Esophagus mucosa (tissue), 1 donor: ENCODE measurements around the gene SERP2. TPM values are rescaled to one million over a fixed set of nuclear protein-coding genes. Genes with fewer than 3 reads are reported as not detected.

ENCODE experiments used
- ATAC-seq: fragments of 200-7000 bp; cut with Tn5 transposase; one replicate; pipeline ENCODE4 v1.9.1; 2020
- total RNA-seq: library from RNA; stranded (reverse); gene quantifications from one replicate; pipeline ENCODE4 v1.2.4, GENCODE V29; 2023
- donor health status: DM: yes; HTN: yes; CAD: no.

Gene SERP2
- total RNA-seq, 1 donor from 2014 or later, result 1.2 TPM

GRCh38 chr13:44413095-44413494, 39.5 kb downstream of the SERP2 start:
- ATAC-seq, result no peak

- no peak for ATAC-seq
Measured at GRCh38 chr13:44414716-44415115, 41.1 kb downstream of the SERP2 start.

GRCh38 chr13:44415815-44416214, 42.2 kb downstream of the SERP2 start:
- no peak for ATAC-seq

- ATAC-seq, result no peak
Measured at GRCh38 chr13:44416301-44416700, 42.7 kb downstream of the SERP2 start.

DNA sequence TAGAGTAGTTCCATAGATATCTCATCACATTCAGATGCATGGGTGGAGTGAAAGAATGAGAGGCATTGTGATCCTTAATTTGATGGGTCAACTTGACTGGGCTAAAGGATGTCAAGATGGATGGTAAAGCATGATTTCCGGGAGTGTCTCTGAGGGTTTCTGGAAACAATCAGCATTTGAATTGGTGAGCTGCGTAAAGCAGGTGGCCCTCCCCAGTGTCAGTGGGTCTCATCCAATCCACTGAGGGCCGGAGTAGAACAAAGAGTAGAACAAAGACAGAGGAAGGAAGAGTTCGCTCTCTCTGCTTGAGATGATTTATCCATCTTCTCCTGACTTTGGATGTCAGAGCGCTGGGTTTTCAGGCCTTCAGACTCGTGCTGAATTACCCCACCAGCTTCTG, 43.1 kb downstream of the SERP2 start:
- no peak for ATAC-seq

- ATAC-seq, result no peak
Measured at GRCh38 chr13:44417446-44417845, 43.8 kb downstream of the SERP2 start.

GRCh38 chr13:44417876-44418275, 44.3 kb downstream of the SERP2 start:
- no peak for ATAC-seq

- no peak for ATAC-seq
Measured at GRCh38 chr13:44420376-44421220, 47.0 kb downstream of the SERP2 start.

DNA sequence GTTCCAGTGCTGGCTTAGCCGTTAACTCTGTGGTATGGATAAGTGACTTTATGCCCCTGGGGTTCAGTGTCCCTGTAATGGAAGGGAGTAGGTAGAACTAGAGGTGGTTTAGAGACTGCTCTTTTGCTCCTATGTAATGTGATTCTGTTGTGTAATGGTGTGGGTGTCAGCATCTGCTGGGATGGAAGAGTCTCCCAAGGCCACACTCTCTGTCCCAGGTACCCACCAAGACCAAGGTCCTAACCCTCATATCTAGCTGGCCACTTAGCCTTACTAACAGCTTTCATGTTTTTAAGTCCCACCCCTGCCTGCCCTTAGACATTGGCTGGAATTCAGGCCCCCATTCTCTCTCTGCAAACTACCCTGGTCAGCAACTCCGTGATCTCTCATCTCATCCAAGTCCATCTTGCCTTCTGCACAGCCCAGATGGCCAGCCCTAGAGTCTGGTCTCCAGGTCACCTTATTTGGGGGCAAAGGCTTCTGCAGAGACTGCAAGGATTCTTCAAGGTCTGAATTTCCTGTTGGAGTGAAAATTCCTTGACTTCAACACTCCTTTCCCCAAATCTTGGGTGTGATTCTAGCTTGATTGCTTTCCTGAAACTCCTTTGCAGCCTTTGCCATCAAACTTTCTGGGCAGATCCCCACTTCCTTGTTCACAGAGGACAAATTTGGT, 48.4 kb downstream of the SERP2 start:
- no peak for ATAC-seq

DNA sequence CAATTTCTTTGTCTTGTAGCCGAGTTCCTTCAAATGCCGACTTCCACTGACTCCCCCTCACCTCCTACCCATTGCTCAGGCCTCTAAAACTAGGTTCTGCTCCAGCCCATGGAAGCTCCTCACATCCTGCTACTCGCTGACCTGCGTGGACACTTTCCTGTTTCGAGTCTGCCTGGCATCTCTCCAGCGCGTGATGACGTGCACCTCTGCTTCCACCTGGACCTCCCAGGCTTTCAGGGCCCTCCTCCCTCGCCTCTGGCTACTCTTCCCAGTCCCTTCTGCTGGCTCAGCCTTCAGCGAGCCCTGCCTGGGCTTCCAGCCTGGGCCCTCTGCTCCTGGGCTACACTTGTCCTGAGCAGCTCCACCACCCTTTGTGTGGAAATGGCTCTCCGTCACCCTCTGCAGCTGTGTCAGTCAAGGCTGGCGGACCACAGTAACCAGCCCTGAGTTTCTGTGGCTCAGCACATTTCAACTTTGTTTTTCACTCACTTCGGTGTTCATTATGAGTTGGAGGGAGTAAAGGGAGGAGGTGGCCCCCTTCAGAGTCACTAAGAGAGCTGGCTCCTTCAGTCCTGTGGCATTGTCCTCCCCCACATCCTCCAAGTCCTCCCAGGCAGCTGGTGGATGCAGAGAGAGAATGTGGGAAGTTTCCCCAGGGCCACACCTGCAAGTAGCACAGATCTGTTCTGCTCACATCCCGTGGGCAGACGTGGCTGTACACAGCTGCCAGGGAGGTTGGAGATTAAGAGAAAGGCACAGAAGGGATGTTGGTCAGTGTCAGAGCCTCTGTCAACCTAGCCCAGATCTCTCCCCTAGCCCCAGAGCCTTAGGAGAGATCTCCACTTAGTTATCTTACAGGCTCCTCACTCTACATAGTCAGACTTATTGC, 49.4 kb downstream of the SERP2 start:
- ATAC-seq, result peak; percentile 36

DNA sequence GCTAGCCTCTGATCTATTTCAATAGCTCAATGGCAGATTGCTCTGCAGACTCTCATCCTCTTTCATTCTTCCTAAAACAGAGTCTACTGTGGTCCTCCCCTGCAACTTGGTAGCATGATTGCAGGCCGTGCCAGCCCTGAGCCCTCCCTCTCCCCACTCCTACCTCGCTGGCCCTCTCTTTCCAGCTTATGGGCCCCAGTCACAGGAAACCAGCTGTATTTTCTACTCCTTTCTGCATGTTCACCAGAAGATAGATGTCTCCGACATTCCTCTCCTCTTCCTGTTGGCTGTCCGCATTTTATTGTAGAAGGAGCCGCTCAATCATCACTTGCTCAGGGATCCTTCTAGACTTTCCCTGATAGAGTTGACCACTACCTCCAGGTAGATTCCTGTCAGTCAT, 50.2 kb downstream of the SERP2 start:
- ATAC-seq, result no peak

DNA sequence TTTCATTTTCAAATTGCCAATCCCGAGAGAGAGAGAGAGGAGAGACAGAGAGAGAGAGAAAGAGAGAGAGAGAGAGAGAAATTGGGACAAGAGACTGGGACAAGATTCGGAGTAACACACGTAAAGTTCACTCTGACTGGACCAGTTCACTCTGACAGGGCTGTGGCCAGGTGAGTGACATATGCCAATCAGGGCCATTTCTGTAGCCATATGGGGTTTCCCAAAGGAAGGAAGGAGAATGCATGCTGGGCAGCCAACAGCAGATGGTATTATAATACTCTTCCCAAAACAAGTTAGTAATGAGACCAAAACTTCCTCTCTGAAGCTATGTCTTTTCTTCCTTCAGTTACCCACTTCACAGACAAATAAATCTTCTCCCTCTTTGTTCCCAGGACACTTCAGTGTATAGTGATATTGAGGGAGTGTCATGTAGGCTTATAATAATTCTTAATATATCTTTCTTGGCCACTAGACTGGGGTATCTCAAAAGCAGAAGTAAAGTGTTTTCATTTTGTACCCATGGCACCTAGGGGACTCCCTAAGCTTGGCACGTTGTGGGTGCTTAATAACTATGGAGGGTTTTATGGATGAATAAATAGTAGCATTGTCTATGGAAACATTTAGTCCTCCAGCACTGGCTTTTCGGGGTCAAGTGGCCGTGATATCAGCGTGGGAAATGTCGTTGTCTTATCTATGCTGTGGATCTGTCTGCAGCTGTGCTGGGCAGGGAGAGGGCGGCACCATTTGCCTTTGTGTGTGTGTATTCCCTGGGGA, 51.6 kb downstream of the SERP2 start:
- no peak for ATAC-seq

- no peak for ATAC-seq
Measured at GRCh38 chr13:44425815-44426078, 52.1 kb downstream of the SERP2 start.

DNA sequence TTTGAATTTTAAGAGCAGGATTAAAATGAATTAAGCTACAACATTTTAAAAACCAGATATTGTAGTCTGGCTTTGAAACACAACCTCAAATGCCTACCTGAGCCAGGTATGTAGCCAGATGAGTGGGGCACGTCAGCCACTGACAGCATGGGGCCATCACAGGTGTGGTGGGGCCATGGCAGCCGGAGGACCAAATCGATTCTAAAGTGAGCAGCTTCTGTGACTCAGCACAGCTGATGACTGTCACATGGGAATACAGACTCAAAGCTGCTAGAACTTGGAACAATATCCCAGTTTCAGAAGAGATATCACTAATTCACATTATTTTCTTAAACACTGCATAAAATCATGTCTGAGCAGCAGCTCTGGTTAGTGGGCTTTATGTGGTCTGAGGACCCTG, 52.8 kb downstream of the SERP2 start:
- no peak for ATAC-seq

DNA sequence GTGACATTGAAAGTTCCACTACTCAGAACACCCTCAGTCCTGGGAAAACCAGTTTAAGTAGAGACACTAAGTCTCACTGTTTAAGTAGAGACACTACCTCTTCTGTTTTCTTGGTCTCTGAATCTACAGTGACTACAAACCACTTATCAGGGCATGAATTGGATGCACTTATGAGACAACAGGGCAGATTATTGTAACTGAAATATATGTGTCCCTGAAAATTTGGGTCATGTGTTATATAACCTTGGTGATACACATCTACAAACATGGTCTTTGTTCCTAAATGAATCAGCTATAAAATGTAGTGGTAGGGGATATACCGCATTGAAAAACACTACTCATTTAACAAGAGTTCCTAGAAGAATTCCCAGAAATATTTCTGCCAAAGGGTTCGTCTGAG, 55.7 kb downstream of the SERP2 start:
- ATAC-seq, result no peak

DNA sequence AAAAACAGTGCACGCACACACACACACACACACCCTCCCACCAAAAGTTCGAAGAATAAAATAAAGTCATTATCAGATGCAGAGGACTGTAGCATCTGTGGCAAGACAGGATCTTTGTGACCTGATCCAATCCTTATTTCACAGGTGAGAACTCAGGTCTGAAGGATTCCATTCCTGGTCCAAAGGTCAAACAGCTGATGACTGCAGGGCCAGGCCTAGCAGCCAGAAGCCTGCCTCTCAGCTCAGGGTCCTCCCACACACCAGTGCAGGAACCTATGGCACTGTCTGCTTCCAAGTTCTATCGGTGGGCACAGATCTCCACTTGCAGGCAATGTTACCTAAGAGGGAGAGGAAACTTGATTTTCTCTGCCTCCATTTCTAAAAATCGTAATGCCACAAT, 57.5 kb downstream of the SERP2 start:
- ATAC-seq, result no peak

DNA sequence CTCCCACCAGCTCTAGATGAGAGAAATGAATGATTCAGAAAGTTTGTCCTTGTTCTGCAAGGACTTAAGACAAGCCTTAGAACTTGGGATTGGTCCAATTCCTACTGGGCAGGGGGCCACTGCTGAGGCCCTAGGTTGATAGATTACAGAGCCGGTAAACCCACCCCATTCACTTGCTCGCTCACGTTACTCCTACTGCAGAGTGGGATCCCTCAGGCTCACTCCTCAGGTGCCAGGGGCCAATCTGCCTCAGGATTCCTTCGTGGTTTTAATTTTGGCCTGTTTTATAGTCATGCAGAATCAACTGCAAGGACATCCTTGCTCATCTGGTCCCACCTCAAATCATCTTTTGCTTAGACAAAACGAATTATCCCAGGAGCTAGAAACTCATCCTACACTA, 59.0 kb downstream of the SERP2 start:
- no peak for ATAC-seq

GRCh38 chr13:44433863-44434765, 60.5 kb downstream of the SERP2 start:
- no peak for ATAC-seq

DNA sequence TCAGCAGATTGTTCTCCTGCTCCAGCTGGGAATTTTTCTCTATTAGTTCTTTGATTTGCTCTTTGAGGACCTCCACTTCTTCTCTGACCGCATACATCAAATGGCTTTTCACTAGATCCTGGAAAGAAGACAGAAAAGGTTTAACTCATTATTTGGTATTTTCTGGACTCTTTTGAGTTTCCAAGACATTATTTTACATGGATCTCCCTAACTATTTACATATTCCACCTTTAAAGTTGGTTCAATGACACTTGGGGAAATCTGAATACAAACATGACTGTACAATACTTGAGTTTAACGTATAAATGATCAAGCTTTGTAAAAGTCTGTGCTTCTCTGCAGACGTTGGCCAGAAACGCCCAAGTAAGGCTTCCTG, 61.1 kb downstream of the SERP2 start:
- no peak for ATAC-seq

GRCh38 chr13:44435142-44435918, 61.7 kb downstream of the SERP2 start:
- peak; percentile 89 for ATAC-seq
